GM19324 (cell line): ENCODE data around the gene EPHB1.

Source experiments
- ATAC-seq: cut with Tn5 transposase; IDR thresholded peaks from one replicate; pipeline ENCODE4 v1.9.1; 2021; ENCODE audit warnings: mild to moderate bottlenecking, moderate library complexity; ENCODE audit not compliant: unreplicated experiment, low FRiP score

EPHB1 gene

GRCh38 chr3:134873789-134874188 lies 78.7 kb downstream of the EPHB1 start:
- ATAC-seq = no peak

GRCh38 chr3:134874737-134875413 lies 79.8 kb downstream of the EPHB1 start:
- ATAC-seq = no peak

- no peak for ATAC-seq
Observed at GRCh38 chr3:134876836-134877235, 81.8 kb downstream of the EPHB1 start.

DNA sequence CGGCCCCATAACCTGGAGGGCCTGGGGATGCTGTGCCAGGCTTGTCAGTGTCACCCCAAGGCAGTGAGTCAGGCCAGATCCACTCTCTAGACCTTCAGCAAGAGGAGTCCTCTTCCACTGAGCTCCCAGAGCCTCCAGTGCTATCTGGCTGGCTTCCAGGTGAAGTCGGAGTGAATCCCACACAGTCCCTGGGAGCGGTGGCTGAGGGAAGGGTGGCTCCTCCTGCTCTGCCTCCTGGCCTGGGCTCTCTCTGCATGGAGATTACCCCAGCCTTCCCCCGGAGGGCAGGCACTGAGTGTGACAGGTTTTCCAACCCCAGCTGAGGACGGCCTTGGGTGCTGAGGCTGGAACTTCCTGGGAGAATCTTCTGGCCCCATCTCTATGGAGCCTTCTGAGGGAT lies 82.7 kb downstream of the EPHB1 start:
- no peak for ATAC-seq

GRCh38 chr3:134879990-134880389 lies 84.9 kb downstream of the EPHB1 start:
- no peak for ATAC-seq

- no peak for ATAC-seq
Observed at GRCh38 chr3:134880431-134880830, 85.4 kb downstream of the EPHB1 start.

DNA sequence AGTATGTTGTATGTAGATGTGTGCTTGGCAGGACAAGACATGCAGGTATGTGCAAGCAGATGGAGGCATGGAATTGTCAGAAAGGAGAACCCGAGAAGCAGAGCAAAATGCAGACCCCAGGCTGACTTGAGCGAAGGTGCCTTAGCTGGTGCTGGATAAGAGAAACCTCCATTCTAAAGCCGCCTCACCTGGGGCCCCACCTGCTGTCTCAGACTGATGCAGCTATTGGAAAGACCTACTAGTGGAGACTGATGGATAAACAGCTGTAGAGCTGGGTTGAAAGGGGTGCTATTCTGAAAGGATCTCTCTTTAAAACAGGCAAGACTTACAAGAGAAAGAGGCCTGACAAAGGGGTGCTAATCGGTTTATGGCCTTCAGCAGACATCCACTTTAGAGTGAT lies 86.2 kb downstream of the EPHB1 start:
- ATAC-seq = no peak

DNA sequence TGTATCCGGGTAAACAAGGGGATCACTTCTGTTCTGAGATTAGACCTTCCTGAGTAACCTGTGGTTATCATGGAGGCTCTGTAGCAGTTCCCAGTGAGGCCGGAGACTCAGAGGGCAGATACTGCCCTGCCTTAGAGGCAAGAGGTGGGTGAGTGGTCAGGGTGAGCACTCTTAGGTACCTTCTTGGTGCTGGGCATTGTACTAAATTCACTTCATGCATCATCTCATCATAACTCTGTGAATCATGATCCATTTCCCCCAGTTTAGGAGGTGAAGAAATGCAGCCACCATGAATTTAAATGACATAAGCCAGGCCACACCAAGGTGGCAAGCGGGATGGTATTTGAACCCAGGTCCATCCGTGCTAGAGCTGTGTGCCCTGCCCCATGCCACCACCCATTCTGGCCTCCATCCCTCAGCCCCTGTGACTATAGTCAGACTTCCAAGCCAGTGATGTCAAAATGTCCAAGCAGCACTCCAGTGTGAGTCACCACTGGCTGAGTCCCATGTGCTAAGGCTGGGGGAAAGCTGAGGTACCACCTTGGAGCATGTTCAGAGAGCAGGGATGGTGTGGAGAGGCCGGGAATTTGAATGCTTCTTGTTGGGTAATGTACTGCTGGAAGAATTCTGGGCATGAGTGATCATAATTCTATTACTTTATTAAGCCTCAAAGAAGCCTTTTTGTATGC lies 88.8 kb downstream of the EPHB1 start:
- ATAC-seq = no peak

- peak; percentile 85 for ATAC-seq
Observed at GRCh38 chr3:134885877-134886621, 91.0 kb downstream of the EPHB1 start.

GRCh38 chr3:134886991-134887390 lies 91.9 kb downstream of the EPHB1 start:
- no peak for ATAC-seq

DNA sequence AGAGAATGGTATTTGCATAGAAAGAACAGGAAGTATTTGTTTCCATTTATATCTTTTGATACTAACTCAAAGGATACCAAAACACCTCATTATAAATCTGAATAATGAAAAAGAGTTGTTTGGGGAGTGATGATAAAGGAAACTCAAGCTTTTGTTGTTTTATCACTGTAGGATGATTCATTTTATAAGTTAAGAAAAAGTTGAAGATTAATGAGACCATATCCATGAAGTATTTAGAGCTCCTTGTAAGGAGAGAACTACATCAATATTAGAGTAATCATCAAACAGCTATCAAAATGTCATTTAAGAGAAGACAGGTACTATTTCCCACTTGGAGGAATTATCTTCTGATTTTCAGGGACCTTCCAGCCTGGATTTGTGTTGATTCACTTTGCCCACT lies 92.5 kb downstream of the EPHB1 start:
- no peak for ATAC-seq

DNA sequence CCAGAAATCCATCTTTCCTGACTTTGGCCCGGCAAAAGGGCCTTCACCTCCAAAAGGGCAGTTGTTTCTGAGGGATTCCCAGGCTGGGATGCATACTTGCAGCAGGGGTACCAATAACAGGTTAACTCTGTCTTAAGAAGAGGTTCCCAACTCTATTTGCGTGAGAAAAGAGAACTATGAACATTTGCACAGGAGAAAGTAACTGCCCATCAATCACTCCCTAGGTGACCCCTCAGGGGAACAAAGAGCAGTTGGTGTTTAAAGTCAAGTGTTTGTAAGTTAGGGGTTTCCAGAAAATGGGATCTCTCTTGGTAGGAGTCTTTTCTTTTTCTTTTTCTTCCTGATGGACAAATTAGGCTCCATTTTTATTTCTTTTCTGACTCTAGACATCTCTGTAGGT lies 97.3 kb downstream of the EPHB1 start:
- ATAC-seq = no peak

- no peak for ATAC-seq
Observed at GRCh38 chr3:134892761-134893160, 97.7 kb downstream of the EPHB1 start.

DNA sequence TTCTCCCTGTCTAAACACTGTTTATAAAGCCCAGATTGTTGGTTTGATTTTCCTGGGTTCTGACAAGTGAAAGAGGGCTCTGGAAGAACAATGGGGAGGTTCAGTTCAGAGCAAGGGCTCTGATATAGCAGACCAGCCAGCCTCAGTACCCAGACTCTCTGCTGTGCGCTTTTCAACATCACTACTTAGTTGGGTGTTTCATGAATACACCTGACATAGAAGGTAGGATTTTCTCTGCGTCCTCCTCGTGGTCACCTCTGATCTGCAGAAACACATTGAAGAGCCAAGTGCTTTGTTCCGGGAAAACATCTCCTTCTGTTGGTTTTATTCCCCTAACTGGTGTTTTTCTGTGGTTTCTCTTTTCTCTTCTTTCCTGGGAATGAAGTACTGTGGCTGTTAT lies 99.5 kb downstream of the EPHB1 start:
- no peak for ATAC-seq

GRCh38 chr3:134895181-134895580 lies 100.1 kb downstream of the EPHB1 start:
- no peak for ATAC-seq

DNA sequence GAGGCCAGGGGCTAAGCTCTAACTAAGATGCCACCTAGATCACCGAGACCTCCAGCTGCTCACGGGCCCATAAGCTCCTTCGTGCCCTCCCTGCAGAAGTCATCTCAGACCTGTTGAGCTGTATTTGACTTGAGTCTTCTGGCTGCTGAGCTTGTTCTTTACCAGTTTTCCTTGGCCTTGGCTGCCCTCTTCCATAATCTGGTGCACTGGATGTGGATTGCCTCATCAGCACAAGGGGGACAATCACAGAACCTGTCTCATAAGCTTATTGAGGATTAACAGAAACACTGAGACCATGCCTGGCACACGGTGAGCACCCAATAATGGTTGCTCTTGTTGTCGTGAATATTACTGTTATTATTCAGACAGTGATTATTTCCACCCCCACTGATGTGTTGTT lies 101.1 kb downstream of the EPHB1 start:
- ATAC-seq = no peak

DNA sequence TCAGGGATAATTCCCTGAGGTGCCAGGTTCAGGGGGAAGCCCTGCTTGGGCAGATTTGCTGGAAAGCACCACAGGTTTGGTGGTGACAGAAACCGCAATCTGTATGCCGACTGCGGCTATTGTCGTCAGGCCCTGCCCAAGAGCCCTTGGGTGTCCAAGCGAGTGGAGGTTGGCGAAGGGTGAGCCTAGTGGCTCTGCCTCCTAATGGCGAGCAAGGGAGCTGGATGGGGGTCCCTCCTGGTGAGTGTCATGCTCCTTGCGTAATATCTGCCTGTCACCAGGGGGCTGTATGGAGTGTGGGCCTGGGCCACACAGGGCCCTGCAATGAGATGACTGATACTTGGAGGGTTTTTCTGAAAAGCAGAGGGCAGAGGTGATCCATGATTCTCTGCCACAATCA lies 101.6 kb downstream of the EPHB1 start:
- no peak for ATAC-seq

DNA sequence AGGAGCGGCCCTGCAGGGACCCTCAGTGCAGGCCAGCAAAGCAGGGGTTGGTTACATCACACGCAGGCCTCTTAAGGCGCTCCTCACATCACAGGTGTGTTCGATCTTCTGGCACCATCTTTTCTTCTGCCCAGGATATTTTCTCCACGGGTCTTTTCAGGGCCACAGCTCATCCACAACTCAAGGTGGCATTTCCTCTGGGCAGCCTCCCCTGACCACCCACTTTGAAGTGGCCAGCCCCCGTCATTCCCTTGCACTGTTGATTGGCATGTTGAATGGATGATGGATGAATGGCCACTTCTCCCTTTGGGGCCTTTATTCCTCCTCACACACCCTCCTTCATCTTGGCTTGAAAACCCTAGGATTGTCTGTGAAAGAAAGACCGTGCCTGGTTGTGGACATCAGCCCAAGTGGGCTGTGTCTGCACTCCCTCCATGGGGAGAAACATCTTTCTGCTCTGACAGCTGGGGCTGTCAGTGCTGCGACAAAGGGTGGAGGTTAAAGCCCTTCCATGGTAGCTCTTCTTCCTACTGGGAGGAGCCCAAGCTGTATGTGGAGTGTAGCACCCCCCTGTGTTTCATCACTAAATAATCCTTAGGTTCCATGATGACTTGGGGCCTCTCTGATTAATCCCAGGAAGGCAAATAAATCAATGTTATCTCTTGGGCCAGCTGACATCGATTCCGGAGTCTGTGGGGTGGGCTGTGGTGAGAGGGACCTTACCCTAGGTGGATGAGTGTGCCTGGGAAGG lies 102.5 kb downstream of the EPHB1 start:
- no peak for ATAC-seq

GRCh38 chr3:134898181-134898754 lies 103.2 kb downstream of the EPHB1 start:
- no peak for ATAC-seq

DNA sequence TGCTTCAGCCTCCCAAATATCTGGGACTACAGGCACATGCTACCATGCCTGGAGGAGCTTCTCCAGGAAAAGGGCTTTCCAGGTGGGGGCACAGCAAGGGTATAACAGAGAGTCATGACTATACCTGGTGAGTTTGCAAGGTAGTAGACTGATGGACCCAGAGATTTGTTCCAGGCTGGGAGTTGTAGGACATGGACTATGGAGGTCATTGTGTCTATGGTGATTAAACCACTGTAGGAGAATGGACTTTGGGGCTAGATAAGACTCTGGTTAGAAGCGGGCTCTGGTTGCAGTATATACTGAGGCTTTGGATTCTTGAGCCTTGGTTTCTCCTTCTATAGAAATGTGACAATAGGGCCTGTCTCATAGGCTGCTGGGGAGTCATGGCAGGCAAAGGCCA lies 104.7 kb downstream of the EPHB1 start:
- no peak for ATAC-seq

DNA sequence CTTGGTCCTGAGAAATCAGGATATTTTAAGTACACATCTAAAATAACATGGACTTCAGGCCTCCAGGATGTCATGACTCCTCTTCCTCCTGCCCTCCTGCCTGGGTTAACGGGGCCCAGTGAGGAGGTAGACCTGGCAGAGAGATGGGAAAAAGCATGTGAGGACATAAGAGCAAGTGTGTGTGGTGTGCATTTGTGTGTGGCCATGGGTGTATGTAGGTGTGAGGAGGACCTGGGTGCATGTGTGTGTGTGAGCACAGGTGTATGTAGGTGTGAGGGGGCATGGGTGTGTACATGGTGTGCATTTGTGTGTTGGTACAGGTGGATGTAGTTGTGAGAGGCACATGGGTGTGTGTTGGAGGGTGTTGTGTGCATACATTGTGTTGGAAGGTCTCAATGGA lies 105.4 kb downstream of the EPHB1 start:
- ATAC-seq = no peak
